Peyer's patch (tissue), 4 donors: ENCODE results near the gene ZDHHC24. TPM values are rescaled to one million over a fixed set of nuclear protein-coding genes. Genes with fewer than 3 reads are reported as not detected.

Source experiments
- DNase-seq, 3 donors: peaks; one replicate each; pipeline ENCODE4 v3.0.0-alpha.2; 2017 to 2019
- H3K27ac ChIP-seq, 4 donors: fragments of 200-600 bp; sonication (generic); one replicate each; pipeline ENCODE4 v1.5.1; 2016 to 2019
- H3K27me3 ChIP-seq, 2 donors: fragments of 200-600 bp; sonication (generic); one replicate each; pipeline ENCODE4 v1.5.1; 2019
- H3K36me3 ChIP-seq, 3 donors: fragments of 200-600 bp; sonication (generic); one replicate each; pipeline ENCODE4 v1.5.1; 2016 to 2019
- H3K4me1 ChIP-seq, 4 donors: fragments of 200-600 bp; sonication (generic); one replicate each; pipeline ENCODE4 v1.5.1; 2016 to 2019
- H3K4me3 ChIP-seq, 4 donors: fragments of 200-600 bp; sonication (generic); 1 replicate in 3 of 4; 2 replicates in 1 of 4; pipeline ENCODE4 v1.5.1; 2016 to 2019; ENCODE audit warnings: mild to moderate bottlenecking in 1 of 4
- H3K9me3 ChIP-seq, 4 donors: fragments of 200-600 bp; sonication (generic); one replicate each; pipeline ENCODE4 v1.5.1; 2016 to 2019; ENCODE audit warnings: mild to moderate bottlenecking in 1 of 4
- POLR2A ChIP-seq, 2 donors: fragments of 450-650 bp; IDR thresholded peaks; one replicate each; pipeline ENCODE4 v1.5.1; 2017; ENCODE audit warnings: antibody characterized with exemption in 2 of 2, mild to moderate bottlenecking in 2 of 2, moderate library complexity in 2 of 2
- total RNA-seq, 4 donors: library from RNA; depleted of rRNA; stranded (reverse); fragments of >200 nt; gene quantifications; one replicate each; pipeline ENCODE4 v1.1.0, GENCODE V29; 2016
- TF ChIP-seq, protein P1 (sequence below), 6 experiments: fragments of 450-650 bp in 4 of 6; fragments of 200-600 bp in 2 of 6; sonication (generic) in 1 of 6; IDR thresholded peaks; one replicate each; pipeline ENCODE4 v1.5.1; 2017 to 2019; ENCODE audit warnings: antibody characterized with exemption in 6 of 6, mild to moderate bottlenecking in 3 of 6, moderate library complexity in 1 of 6

Gene ZDHHC24
- total RNA-seq, 4 donors from 2014 or later: 9.1 to 29.3 (median 15.3) TPM

DNA sequence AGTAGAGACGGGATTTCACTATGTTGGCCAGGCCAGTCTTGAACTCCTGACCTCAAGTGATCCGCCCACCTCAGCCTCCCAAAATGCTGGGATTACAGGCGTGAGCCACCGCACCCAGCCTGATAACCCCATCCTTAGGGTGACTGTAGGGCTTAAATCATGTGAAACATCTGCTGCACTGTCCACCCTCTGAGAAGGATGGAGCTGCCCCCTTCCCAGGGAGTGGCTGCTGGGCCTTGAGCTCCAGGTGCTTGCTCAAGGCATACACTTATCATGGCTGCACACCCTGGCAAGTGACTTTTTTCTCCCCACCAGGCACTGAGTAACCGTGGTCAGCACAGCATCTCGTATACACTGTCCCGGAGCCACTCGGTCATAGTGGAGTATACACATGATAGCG is 73.8 kb downstream of the ZDHHC24 start:
- Histone ChIP-seq H3K9me3 (no peaks in the 10 kb centered on the region), H3K4me1 (peaks cover 0 to 12% (median 6%) of the 10 kb centered on the region in 4 donors), H3K36me3 (peaks cover 0 to 19% (median 0%) of the 10 kb centered on the region in 3 donors), H3K27me3 (no peaks in the 10 kb centered on the region), H3K4me3 (no peak overlapping the region), H3K27ac (no peak overlapping the region)
- no peak for DNase-seq
- TF ChIP-seq, protein P1, sequence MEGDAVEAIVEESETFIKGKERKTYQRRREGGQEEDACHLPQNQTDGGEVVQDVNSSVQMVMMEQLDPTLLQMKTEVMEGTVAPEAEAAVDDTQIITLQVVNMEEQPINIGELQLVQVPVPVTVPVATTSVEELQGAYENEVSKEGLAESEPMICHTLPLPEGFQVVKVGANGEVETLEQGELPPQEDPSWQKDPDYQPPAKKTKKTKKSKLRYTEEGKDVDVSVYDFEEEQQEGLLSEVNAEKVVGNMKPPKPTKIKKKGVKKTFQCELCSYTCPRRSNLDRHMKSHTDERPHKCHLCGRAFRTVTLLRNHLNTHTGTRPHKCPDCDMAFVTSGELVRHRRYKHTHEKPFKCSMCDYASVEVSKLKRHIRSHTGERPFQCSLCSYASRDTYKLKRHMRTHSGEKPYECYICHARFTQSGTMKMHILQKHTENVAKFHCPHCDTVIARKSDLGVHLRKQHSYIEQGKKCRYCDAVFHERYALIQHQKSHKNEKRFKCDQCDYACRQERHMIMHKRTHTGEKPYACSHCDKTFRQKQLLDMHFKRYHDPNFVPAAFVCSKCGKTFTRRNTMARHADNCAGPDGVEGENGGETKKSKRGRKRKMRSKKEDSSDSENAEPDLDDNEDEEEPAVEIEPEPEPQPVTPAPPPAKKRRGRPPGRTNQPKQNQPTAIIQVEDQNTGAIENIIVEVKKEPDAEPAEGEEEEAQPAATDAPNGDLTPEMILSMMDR (IDR thresholded peaks at IDR 0.05): no peak
- TF ChIP-seq POLR2A (IDR thresholded peaks at IDR 0.05): no peak

DNA sequence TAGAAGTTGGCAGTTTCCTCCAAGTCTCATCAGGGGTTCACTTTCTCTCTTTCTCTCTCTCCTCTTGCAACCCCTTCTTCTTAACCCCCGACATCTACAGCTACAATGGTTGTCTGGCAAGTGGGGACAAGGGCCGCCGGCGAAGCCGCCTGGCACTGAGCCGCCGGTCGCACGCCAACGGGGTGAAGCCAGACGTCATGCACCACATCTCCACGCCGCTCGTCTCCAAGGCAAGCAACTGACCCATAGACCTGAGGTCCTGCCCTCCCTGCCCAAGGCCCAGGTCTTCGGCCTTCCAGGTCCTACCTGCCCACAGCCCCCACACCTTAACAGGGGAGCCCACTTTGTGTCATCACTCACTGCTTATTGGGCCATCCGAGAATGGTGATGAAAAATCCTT is 74.7 kb downstream of the ZDHHC24 start:
- TF ChIP-seq, protein P1 (IDR thresholded peaks at IDR 0.05): no peak
- no peak for TF ChIP-seq POLR2A (IDR thresholded peaks at IDR 0.05)
- no peak overlapping the region for H3K27ac ChIP-seq
- H3K27me3 ChIP-seq: no peaks in the 10 kb centered on the region
- peaks cover 0 to 15% (median 6%) of the 10 kb centered on the region in 4 donors for H3K4me1 ChIP-seq
- H3K9me3 ChIP-seq: no peaks in the 10 kb centered on the region
- H3K36me3 ChIP-seq: peaks cover 0 to 19% (median 0%) of the 10 kb centered on the region in 3 donors
- no peak for DNase-seq
- H3K4me3 ChIP-seq: no peak overlapping the region

Other genes with a start within 250 kb of the ZDHHC24 start
- 10 to 100 TPM in 3 of 4 donors, 1 to 10 TPM in 1; 2.9 to 44.6 (median 12.0) TPM for gene CD248, start 229.0 kb downstream of the ZDHHC24 start, total RNA-seq
- gene RIN1, start 209.6 kb downstream of the ZDHHC24 start, total RNA-seq: 10 to 100 TPM in 2 of 4 donors, 1 to 10 TPM in 2; 4.1 to 18.9 (median 10.8) TPM
- 10 to 100 TPM; 36.9 to 63.5 (median 50.3) TPM for gene BRMS1, start 200.9 kb downstream of the ZDHHC24 start, total RNA-seq
- gene B4GAT1, start 198.4 kb downstream of the ZDHHC24 start, total RNA-seq: 10 to 100 TPM in 3 of 4 donors, 1 to 10 TPM in 1; 1.7 to 21.9 (median 18.8) TPM
- gene SLC29A2, start 174.3 kb downstream of the ZDHHC24 start, total RNA-seq: 10 to 100 TPM in 3 of 4 donors, 1 to 10 TPM in 1; 7.4 to 21.6 (median 17.1) TPM
- not detected for gene NPAS4, start 125.0 kb downstream of the ZDHHC24 start, total RNA-seq
- 10 to 100 TPM; 24.7 to 34.9 (median 28.9) TPM for gene MRPL11, start 107.2 kb downstream of the ZDHHC24 start, total RNA-seq
- 10 to 100 TPM in 2 of 4 donors, 1 to 10 TPM in 2; 5.6 to 11.6 (median 10.0) TPM for gene PELI3, start 79.1 kb downstream of the ZDHHC24 start, total RNA-seq
- gene DPP3, start 65.6 kb downstream of the ZDHHC24 start, total RNA-seq: 10 to 100 TPM; 58.3 to 66.8 (median 63.2) TPM
- 100 to 1,000 TPM in 1 of 4 donors, 10 to 100 TPM in 3; 25.6 to 167 (median 73.4) TPM for gene BBS1, start 35.4 kb downstream of the ZDHHC24 start, total RNA-seq
- gene ACTN3, start 855 bp upstream of the ZDHHC24 start, total RNA-seq: not detected
- gene CTSF, start 22.6 kb upstream of the ZDHHC24 start, total RNA-seq: 10 to 100 TPM in 3 of 4 donors, 1 to 10 TPM in 1; 5.4 to 24.3 (median 21.8) TPM
- gene CCDC87, start 47.0 kb upstream of the ZDHHC24 start, total RNA-seq: under 1 TPM in 2 of 4 donors, not detected in 2; 0.35 to 0.38 TPM
- 10 to 100 TPM; 30.6 to 70.1 (median 47.2) TPM for gene CCS, start 47.1 kb upstream of the ZDHHC24 start, total RNA-seq
- gene RBM14, start 70.6 kb upstream of the ZDHHC24 start, total RNA-seq: 10 to 100 TPM; 56.7 to 91.4 (median 74.6) TPM
- gene RBM4, start 92.7 kb upstream of the ZDHHC24 start, total RNA-seq: 10 to 100 TPM; 64.6 to 90.8 (median 75.3) TPM
- gene RBM4B, start 131.8 kb upstream of the ZDHHC24 start, total RNA-seq: 10 to 100 TPM; 15.2 to 33.0 (median 21.7) TPM
- 10 to 100 TPM in 2 of 4 donors, 1 to 10 TPM in 2; 1.7 to 23.1 (median 6.0) TPM for gene SPTBN2, start 183.2 kb upstream of the ZDHHC24 start, total RNA-seq